ENCODE results near the gene STK25.

DNA sequence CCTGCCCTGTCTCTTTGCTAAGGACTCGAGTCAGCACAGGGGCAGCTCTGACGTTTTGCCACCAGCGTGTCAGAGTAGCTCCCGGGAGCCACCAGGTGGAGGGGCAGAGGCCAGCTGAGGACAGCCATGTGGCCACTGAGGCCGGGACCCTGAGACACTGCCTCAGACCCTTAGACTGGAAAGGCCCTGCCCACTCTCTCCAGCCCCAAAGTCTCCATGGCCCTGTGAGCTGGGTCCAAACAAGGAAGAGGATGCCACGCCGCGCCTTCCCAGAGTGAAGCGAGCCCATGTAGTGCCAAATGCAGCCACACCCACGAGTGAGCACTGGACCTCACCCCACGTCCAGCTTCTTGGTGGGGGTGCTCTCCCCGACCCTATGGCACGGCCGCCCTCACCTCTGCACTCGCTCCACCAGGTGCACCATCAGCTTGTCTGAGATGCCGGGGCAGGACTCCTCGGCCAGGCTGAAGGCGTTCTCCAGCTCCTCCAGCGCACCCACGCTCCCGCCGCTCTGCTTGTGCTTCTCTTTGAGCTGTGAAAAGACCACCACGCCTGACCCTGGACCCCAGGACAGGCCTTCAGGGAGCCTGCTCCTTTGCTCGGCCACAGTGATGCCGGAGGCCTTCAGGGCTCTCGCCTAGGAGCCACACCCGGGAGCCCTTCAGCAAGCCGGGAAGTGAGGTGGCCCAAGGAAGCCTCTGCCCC is 12.2 kb downstream of the STK25 start:
- TF ChIP-seq POLR2AphosphoS5 (IDR thresholded peaks at IDR 0.05; ENCODE audit: low read depth, low read length) = no peak
- TF ChIP-seq POLR2A (IDR thresholded peaks at IDR 0.05; ENCODE audit: low read depth, low read length) = no peak
- TF ChIP-seq TAF1 (IDR thresholded peaks at IDR 0.05; ENCODE audit: borderline replicate concordance, low read depth, low read length) = no peak
